ENCODE measurements around the gene DCAF8.

DCAF8 gene

GRCh38 chr1:160245434-160245833 is 16.9 kb downstream of the DCAF8 start:
- CTCF ChIA-PET: interaction anchor here (1.0 to 4.4 kb wide), 5 partner anchors 10 to 199 kb away, joined by 3 to 24 read pairs (median 5); no protein-coding TSS in a partner anchor
- no peak for TF ChIP-seq CTCF (IDR thresholded peaks at IDR 0.05; ENCODE audit: control extremely low read depth, extremely low read depth, low read depth, missing control alignments)
- POLR2A ChIA-PET: no interaction called here
- DNase-seq (ENCODE audit: extremely low spot score): no peak

GRCh38 chr1:160244209-160244608 is 18.1 kb downstream of the DCAF8 start:
- CTCF ChIA-PET: interaction anchor here (0.8 to 7.3 kb wide), 7 partner anchors 9 to 197 kb away, joined by 3 to 84 read pairs (median 5); no protein-coding TSS in a partner anchor

GRCh38 chr1:160243767-160244166 is 18.6 kb downstream of the DCAF8 start:
- POLR2A ChIA-PET: no interaction called here
- no peak for TF ChIP-seq CTCF (IDR thresholded peaks at IDR 0.05; ENCODE audit: control extremely low read depth, extremely low read depth, low read depth, missing control alignments)
- DNase-seq (ENCODE audit: extremely low spot score): no peak
- CTCF ChIA-PET: interaction anchor here (0.8 to 7.3 kb wide), 6 partner anchors 9 to 82 kb away, joined by 3 to 84 read pairs (median 6); no protein-coding TSS in a partner anchor

More at GRCh38 chr1:160244209-160244608, 18.1 kb downstream of the DCAF8 start:
- DNase-seq (ENCODE audit: extremely low spot score): no peak
- no peak for TF ChIP-seq CTCF (IDR thresholded peaks at IDR 0.05; ENCODE audit: control extremely low read depth, extremely low read depth, low read depth, missing control alignments)
- POLR2A ChIA-PET: no interaction called here

DNA sequence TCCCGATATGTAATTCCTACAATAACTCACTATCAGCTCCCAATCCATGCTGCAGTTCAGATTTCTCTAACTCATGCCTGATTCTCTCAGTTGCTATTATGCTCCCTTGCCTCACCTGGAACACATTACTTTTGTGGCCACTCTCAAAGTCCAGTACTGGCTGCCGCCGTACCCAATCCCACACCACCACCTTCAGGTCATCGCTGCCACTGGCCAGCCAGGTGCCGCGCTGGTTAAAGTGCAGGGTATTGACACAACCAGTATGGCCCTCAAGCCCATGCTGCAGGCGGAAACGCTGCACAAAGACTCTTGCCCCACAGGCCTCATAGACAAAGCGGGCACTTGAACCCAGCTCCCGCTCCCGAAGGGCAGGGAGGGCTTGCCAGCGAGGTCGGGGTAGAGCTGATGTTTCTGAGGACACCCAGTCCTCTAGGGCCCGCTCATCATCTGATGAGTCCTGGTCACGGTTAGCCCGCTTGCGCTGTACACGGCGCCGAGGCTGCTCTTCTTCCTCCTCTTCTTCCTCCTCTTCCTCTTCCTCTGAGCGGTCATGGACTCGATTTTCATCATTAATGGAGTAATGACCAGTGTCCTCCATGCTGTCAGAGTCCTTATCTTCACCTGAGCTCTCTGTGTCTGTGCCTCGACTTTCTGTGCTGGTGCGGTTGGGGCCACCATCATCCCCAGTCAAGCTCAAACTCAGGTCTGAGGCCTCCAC is 22.6 kb downstream of the DCAF8 start:
- no peak for TF ChIP-seq CTCF (IDR thresholded peaks at IDR 0.05; ENCODE audit: control extremely low read depth, extremely low read depth, low read depth, missing control alignments)
- ChIA-PET CTCF (interaction anchor here (0.9 to 7.3 kb wide), 13 partner anchors 9 to 193 kb away, joined by 3 to 84 read pairs (median 5); no protein-coding TSS in a partner anchor), POLR2A (no interaction called here)
- no peak for DNase-seq (ENCODE audit: extremely low spot score)

DNA sequence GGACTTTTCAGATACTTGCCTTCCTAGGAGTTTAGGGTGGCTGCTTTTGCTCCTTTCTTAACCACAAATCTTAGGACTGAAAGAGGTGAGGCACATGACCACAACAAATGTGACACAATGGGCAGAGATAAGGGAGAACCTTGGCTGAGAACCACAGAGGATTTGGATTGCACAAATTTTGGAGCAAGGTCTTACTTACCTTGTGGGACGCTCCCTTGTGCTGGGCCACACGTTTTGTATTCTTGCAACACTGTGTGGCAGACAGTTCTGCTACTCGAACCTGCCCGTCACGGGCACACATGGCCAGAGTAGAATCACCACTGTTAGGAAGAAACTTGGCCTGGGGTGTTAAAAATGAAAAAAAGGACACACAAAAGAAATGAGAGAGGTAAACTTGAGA is 23.9 kb downstream of the DCAF8 start:
- no peak for DNase-seq (ENCODE audit: extremely low spot score)
- TF ChIP-seq CTCF (IDR thresholded peaks at IDR 0.05; ENCODE audit: control extremely low read depth, extremely low read depth, low read depth, missing control alignments): no peak
- CTCF ChIA-PET: interaction anchor here (1.4 to 7.3 kb wide), 7 partner anchors 10 to 192 kb away, joined by 3 to 84 read pairs (median 6); no protein-coding TSS in a partner anchor
- POLR2A ChIA-PET: no interaction called here

DNA sequence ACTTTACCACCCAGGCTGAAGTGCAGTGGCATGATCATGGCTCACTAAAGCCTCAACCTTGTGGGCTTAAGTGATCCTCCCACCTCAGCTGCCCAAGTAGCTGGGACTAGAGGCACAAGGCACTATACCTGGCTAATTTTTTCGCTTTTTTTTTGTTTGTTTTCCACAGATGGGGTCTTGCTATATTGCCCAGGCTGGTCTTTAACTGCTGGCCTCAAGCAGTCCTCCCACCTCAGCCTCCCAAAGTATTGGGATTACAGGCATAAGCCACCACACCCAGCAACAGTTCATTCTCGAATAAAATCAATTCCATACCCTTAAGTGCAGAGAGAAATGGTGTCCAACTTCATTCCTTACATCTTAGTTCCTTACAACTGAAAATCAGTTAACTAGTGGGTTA is 24.8 kb downstream of the DCAF8 start:
- ChIA-PET CTCF (interaction anchor here (1.4 to 7.3 kb wide), 4 partner anchors 9 to 16 kb away, joined by 3 to 84 read pairs (median 6); no protein-coding TSS in a partner anchor), POLR2A (no interaction called here)
- no peak for DNase-seq (ENCODE audit: extremely low spot score)
- TF ChIP-seq CTCF (IDR thresholded peaks at IDR 0.05; ENCODE audit: control extremely low read depth, extremely low read depth, low read depth, missing control alignments): no peak
